Activated CD4-positive, CD25-positive, alpha-beta regulatory T cell treated with anti-CD3 and anti-CD28 coated beads, Interleukin-2, amount 50 U/mL, for 24 hours (primary cell): ENCODE data around the gene NPIPB2.
"Not testable (repeated sequence)": the region's sequence is repeated elsewhere in the genome, so short reads cannot be mapped to it uniquely, and the experiment has no call there.

Source experiments
- ATAC-seq, 2 donors: fragments of 150-1000 bp; cut with Tn5 transposase; one replicate each; pipeline ENCODE4 v1.10.0; 2021; ENCODE audit warnings: mild to moderate bottlenecking in 1 of 2, moderate library complexity in 1 of 2

NPIPB2 gene

DNA sequence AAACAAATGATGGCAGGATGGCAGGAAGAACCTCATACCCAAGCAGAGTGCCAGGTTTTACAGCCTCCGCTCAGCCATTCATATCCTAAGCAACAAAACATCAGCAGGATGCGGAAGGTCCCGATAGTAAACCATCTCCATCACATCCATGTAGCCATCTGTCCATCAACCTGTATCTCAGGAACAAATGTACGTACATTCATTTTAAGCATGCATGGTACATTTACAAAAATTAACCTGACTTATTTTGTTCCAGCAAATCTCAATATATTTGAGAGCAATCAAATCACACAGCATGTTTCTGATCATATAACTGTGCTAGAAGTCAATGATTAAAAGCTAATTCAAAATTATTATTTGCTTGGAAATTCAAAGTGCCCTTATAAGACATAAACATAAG lies at the start of gene NPIPB2:
NPIPB2 (minus strand) TSS at position 101 of the 400 bp plus-strand sequence; CDS start at position 101, 0 bp downstream.
- ATAC-seq: not testable (repeated sequence)

DNA sequence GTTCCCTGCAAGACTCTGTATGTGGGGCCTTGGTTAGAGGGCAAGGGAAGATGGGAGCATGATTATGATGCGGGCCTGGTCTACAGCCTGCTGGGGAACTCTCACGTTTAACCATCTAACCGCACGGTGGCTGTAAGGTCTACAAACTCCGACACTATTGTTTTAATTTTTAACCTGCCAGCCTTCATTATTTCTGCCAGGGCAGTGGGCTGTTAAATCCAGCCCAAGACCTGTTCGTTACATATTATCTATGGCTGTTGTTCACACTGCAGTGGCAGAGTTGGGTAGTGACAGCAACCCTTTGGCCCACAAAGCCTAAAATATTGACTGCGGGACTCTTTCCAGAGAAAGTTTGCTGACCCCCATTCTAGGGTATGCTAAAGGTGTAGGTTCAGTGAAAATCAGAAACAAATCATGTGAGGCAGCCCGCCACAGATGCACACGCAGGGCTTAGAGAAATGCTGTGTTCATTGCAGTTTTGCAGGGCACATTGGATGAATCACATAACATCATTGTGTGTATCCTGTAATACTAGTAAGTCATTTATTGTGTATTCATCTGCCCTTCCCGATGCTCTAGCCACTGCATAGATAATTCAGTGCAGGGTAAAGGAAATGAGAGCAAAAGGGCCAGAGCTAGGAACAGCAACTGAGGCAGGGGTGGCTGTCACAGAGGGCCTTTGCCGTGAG lies 49.0 kb upstream of the NPIPB2 start:
- no peak for ATAC-seq

DNA sequence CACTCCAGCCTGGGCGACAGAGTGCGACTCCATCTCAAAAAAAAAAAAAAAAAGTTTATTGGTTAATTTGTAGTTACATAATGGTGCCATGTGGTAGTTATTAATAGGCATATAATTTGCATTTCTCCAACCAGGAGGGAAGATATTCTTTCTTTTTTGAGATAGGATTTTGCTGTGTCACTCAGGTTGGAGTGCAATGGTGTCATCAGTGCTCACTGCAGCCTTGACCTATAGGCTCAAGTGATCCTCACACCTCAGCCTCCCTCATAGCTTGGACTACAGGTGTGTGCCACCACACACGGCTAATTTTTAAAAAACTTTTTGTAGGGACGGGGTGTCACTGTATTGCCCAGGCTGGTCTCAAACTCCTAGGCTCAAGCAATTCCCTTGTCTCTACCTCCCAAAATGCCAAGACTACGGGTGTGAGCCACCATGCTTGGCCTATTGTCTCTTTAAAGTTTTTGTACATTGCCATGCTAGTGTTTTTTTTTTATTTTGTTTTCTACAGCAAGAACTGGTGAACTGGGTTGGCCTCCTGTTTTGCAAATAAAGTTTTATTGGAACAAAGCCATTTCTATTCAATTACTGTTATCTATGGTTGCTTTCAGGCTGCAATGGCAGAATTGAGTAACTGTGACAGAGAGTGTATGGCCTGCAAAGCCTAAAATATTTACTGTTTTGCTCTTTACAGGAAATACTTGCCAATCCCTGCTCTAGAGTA lies 46.6 kb upstream of the NPIPB2 start:
- ATAC-seq: no peak

DNA sequence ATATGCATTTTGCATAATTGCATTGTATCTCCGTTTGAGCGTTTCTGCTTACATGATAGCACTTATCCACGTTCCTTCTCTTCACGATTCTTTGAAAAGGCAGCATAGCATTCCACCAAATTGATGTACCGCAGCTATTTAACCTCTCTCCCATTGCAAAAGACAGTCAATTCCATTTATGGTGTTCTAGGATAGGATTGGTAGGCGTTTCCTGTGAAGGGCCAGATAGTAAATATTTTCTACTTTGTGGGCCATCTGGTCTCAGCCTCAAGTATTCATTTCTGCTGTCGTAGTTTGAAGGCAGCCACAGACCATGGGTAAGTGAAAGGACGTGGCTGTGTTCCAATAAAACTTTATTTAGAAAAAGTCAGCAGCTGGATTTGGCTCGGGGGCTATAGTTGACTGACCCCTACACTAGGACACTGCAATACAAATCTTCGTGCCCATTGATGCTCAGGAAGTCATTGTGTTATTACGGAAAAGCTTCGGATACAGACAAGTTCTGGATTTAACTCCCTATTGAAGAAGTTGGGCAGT lies 44.7 kb upstream of the NPIPB2 start:
- ATAC-seq: no peak

DNA sequence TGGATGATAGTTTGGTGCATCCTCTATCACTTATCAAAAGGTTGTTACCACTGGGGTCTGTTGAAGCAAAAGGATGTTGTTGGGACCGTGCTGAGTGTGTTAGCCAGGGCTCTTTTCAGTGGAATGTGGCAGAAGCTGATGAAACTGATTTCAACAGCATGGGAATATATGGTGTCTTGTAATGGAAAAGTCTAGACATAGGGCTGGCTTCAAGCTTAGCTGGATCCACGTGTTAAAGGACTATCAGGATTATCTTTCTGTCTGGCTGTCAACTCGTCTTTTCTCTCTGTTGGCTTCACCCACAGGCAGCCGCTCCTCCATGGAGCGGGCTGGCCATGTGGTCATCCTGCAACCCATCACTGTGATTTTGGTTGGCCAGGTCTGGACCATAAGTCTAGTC lies 43.4 kb upstream of the NPIPB2 start:
- no peak for ATAC-seq

DNA sequence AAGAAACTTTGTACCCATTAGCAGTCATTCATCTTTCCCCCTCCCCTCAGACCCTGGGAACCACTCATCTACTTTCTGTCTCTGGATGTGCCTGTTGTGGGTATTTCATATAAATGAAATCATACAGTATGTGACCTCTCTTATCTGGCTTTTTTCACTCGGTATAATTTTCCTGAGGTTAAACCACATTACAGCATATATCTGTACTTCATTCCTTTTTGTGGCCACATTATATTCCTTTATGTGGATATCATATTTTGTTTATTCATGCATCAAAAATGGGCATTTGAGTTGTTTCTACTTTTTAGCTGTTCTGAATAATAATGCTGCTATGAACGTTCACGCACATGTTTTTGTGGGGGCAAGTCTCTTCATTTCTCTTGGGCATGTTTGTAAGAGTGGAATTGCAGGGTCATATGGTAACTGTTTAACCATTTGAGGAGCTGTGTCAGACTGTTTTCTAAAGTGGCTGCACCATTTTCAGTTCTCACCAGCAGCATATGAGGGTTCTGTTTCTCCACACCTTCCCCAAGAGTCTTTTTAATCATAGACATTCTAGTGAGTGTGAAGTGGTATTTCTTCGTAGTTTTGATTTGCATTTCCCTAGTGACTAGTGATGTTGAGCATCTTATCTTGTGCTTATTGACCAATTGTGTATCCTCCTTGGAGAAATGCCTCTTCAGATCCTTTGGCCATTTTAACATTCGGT lies 38.4 kb upstream of the NPIPB2 start:
- ATAC-seq: no peak

DNA sequence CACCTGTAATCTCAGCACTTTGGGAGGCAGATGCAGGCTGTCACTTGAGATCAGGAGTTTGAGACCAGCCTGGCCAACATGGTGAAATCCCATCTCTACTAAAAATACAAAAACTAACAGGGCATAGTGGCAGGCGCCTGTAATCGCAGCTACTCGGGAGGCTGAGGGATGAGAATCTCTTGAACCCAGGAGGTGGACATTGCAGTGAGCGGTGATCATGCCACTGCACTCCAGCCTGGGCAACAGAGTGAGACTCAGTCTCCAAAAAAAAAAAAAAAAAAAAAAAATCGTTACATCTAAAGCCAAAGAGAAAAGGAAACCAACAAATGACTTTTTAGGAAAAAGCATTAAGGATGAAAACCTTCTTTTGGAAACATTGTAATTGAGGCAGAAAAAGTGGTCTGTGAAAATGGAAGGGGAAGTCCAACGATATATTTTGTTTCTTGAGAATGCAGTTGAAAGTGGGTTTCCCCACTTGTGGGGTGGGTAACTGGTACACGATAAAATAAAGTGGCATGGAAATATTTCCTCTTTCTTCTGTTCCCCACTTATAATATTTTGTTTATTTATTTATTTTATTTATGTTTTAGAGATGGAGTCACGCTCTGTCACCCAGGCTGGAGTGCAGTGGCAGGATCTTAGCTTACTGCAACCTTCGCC lies 37.3 kb upstream of the NPIPB2 start:
- no peak for ATAC-seq

DNA sequence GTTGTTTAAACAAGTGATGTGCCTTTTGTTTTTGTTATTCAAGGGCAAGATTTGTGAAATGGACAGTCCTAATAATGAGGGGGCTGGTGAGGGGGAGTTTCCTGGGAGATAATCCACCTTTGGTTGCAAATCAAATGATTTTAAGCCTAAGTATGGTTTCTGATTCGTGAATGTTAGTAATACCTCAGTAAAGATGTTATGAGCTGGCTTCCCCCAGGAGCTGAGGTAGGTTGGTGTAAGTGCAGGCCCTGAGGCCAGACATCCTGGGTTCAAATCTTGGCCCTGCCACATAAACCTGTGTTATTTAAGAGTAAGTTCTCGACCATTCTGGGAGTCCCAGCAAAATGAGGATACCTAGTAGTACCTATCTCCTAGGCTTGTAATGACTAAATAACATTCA lies 36.2 kb upstream of the NPIPB2 start:
- ATAC-seq: no peak

DNA sequence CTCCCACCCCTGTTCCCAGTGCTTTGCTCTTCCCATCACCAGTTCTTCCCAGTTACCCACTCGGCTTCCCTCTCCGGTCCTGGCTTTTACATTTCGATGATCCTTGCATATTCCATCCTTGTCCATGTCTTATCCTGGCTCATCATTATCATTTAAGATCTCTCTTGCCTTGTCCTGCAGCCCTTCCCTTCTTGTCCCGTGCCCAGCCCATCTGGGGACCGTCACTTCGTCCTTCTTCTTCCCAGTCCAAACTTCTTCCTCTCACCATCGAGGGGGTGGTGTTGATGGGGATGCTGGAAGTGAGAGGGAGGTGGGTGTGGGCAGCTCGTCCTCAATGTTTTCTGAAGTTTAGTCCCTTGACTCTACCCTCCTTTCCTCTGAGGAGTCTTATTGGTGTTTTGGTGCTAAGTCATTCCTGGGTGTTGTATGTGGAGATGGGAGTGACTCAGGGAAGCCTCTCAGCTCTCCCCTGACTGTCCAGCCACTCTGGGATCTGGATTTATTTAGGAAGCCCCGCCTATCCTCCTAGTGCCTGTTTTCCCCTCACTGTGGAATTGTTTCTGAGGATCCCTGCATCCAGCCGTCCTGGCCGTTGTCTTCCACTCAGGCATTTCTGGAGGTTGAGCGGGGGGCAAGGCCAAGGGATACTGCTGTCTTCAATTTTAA lies 35.7 kb upstream of the NPIPB2 start:
- no peak for ATAC-seq

DNA sequence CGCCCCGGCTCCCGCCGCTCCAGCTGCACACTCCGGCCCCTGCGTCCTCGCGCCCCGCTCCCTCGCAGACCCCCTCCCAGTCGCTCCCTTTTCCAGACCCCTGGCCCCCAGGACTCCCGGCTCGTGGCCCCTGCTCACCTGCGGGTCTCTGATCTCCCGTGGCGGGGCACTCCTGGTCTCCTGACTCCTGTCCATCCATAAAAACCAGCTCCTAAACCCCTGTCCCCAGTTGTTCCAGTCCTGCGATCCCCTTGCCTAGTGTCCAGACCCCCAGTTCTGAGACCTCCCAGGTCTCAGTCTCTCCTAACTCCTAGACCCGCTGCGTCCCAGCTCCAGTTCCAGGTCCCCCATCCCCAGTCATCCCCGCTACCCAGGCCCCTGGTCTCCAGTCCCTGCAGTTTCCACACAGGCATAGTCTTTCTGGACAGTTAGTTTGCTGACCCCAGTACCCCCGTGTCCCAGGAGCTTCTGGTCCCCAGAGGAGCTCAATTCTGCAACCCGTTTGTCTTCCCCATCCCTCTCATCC lies 35.1 kb upstream of the NPIPB2 start:
- ATAC-seq: no peak

DNA sequence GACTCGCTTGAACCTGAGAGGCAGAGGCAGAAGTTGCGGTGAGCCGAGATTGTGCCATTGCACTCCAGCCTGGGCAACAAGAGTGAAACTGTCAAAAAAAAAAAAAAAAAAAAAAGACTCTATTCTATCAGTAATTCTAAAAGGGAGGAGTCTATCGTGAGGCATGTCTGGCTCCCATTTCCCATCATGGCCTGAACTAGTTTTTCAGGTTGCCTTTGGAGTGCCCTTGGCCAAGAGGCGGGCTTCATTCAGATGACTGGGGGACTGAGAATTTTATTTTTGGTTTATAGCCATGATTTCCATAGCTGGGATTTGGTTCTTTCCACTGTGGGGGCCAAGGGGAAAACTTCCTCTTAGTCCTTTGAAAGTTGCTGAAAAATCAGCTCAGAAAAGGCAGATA lies 31.2 kb upstream of the NPIPB2 start:
- ATAC-seq: no peak

DNA sequence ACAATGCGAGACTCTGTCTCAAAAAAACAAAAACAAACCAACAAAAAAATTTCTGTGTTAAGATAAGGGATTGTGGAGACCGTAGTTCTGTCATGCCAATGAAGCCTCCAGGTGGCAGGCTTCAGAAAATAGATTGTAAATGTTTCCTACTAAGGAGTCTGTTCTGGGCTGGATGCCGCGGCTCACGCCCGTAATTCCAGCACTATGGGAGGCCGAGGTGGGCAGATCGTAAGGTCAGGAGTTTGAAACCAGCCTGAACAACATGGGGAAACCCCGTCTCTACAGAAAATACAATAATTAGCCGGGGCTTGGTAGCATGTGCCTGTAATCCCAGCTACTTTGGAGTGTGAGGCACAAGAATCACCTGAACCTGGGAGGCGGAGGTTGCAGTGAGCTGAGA lies 30.3 kb upstream of the NPIPB2 start:
- no peak for ATAC-seq

DNA sequence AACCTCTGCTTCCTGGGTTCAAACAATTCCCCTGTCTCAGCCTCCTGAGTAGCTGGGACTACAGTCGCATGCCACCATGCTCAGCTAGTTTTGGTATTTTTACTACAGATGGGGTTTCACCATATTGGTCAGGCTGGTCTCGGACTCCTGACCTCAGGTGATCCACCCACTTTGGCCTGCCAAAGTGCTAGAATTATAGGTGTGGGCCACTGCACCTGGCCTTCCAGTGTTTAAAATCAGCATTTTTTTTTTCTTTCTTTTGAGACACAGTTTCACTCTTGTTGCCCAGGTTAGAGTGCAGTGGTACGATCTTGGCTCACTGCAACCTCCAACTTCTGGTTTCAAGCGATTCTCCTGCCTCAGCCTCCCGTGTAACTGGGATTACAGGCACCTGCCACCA lies 28.4 kb upstream of the NPIPB2 start:
- not testable (repeated sequence) for ATAC-seq

DNA sequence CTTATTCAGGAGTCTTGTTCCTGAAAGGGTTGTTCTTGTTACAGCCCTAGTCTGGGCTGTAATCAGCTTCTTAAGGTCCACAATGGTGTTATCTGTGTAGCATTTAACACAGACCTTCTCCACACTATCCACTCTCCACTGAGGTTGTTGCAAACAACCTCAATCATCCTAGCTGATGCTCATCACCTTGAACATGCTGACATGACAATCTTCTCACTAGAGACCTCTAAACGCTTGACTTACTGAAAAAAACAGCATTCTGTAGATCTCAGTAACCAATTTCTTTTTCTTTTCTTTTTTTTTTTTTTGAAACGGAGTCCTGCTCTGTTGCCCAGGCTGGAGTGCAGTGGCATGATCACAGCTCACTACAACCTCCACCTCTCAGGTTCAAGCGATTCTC lies 26.7 kb upstream of the NPIPB2 start:
- ATAC-seq: no peak

DNA sequence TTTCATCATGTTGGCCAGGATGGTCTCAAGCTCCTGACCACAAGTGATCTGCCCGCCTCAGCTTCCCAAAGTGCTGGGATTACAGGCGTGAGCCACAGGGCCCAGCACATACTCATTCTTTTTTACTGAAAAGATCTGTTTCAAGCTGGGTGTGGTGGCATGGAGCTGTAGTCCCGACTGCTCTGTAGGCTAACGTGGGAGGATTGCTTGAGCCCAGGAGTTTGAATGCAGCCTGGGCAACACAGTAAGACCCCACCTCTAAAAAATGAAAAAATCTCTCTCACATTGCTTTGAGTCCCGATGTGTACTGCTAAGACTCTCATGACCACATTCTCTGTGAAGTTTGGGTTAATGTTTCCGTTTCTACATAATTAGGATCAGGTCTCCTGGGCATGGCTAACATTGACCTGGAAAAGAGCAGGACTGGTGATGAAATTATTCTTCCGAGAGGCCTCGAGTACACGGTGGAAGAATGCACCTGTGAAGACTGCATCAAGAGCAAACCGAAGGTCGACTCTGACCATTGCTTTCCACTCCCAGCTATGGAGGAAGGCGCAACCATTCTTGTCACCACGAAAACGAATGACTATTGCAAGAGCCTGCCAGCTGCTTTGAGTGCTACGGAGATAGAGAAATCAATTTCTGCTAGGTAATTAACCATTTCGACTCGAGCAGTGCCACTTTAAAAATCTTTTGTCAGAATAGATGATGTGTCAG lies 25.5 kb upstream of the NPIPB2 start:
- ATAC-seq: no peak

DNA sequence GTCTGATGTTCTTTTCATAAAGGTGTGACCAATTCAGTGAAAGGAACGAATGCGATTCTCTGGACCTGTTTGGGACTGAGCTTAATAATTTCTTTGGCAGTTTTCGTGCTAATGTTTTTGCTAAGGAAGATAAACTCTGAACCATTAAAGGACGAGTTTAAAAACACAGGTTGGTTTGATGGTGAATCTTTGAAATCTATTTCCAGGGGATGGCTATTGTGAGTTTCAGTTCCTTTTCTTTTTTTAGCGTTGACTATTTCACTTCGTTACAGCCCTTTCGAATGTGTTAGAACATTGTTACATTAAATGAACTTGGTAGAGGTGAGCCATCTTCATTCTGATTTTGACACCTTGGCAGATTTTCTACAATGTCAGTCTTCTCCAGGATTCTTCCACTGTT lies 24.3 kb upstream of the NPIPB2 start:
- ATAC-seq: no peak

DNA sequence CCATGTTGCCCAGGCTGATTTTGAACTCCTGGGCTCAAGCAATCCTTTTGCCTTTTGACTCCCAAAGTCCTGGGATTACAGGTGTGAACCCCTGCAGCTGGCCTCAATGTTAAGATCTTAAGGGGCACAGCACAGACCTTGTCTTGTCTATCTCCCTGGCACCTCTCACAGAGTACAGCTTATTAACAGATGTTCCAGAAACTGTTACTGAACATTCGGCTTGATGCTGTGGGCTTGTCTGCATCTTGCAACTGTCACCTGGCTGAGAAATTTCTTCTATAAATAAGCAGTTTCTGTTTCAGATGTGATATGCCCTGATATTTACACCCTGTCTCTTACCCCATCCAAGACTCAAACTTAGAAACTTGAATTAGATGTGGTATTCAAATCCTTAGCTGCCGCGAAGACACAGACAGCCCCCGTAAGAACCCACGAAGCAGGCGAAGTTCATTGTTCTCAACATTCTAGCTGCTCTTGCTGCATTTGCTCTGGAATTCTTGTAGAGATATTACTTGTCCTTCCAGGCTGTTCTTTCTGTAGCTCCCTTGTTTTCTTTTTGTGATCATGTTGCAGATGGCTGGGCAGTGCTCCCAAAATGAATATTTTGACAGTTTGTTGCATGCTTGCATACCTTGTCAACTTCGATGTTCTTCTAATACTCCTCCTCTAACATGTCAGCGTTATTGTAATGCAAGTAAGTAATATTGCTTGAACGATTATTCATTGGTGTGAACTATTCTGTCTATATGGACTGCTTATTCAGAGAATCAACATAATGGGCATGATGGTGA lies 23.1 kb upstream of the NPIPB2 start, which contains the start of gene TNFRSF17:
TNFRSF17 (plus strand) TSS at position 450 of the 791 bp plus-strand sequence; CDS start at position 565, 115 bp downstream.
- ATAC-seq: peak in 1 of 2 donors; percentile 45

DNA sequence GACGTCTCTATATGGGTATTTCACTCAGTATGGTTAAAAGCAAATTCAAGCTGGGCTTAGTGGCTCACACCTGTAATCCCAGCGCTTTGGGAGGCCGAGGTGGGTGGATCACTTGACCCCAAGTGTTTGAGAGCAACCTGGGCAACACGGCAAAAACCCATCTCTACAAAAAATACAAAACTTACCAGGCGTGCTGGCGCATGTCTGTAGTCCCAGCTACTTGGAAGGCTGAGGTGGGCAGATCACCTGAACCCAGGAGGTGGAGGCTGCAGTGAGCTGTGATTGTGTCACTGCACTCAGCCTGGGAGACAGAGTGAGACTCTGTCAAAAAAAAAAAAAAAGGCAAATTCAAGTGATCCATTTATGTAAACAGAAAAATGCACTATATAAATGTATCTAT lies 21.9 kb upstream of the NPIPB2 start:
- ATAC-seq: no peak

DNA sequence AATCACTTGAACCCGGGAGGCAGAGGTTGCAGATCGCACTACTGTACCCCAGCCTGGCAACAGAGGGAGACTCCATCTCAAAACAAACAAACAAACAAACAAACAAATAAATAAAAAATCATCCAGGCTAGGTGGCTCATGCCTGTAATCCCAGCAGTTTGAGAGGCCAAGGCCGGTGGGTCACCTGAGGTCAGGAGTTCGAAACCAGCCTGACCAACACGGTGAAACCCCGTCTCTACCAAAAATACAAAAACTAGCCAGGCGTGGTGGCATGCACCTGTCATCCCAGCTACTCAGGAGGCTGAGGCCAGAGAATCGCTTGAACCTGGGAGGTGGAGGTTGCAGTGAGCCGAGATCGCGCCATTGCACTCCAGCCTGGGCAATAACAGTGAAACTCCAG lies 21.1 kb upstream of the NPIPB2 start:
- not testable (repeated sequence) for ATAC-seq

DNA sequence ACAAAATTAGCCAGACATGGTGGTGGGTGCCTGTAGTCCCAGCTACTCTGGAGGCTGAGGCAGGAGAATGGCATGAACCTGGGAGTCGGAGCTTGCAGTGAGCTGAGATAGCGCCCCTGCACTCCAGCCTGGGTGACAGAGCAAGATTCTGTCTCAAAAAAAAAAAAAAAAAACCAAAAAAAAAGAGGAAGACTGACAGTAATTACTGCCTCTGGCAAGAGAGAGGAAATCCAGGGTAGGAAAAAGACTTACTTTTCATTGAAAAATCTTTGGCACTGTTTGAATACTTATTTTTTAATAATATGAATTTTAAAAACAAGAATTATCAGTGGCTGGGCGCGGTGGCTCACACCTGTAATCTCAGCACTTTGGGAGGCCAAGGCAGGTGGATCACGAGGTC lies 20.6 kb upstream of the NPIPB2 start:
- ATAC-seq: not testable (repeated sequence)
